GM18870 (cell line): ENCODE results near the gene STRADB.
"Not testable (repeated sequence)": the region's sequence is repeated elsewhere in the genome, so short reads cannot be mapped to it uniquely, and the experiment has no call there.

Experiments
- ATAC-seq: cut with Tn5 transposase; IDR thresholded peaks from one replicate; pipeline ENCODE4 v1.9.1; 2021; ENCODE audit warnings: moderate library complexity; ENCODE audit not compliant: unreplicated experiment

STRADB gene

DNA sequence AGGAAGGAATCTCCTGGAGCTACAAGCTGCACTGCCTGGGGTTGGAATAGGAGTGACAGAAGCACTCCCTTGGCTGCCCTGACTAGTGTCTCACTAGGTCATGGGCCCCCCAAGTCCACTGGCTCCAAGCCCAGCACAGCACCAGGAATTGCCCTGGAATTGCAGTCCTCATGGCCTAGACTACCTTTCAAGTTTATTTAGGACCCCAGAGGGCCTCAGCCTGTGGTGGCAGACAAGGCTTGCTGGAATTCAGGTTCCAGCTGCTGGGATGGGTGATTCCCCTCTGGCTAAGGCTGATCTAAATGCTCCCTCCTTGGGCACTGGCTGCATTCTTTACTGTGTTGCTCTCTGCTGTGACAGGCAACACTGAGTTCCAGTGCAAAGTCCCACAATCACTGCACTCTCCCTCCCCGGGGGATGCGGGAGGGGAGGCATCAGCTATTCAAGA, 14.0 kb downstream of the STRADB start:
- no peak for ATAC-seq

DNA sequence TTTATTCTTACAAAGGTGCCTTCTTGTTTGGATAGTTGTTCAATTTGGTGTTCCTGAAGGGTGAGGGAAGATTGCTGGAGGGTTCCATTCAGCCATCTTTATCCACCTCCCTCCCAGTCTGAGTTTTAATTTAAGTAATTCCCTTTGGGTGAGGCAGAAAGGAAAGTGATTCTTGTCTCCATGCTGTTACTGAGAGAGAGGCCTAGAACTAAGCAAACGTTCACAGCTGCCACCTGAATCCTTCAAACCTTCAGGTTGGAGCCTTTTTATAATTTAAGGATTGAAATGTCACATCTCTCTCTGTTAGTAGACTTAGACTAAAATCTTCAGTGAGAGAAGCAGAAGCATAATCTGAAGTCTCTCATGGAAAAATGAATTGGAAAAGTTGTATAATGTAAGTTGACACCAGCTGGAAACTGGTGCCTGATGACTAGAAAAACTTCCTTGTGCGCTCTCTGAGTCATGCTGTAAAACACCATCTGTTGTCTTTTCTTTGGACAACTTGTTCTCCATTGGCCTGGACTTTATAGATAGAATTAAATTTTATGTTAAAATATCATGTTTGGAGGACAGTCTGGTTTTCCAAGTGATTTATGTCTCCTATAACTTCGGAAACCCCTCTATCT, 14.6 kb downstream of the STRADB start:
- ATAC-seq = no peak

DNA sequence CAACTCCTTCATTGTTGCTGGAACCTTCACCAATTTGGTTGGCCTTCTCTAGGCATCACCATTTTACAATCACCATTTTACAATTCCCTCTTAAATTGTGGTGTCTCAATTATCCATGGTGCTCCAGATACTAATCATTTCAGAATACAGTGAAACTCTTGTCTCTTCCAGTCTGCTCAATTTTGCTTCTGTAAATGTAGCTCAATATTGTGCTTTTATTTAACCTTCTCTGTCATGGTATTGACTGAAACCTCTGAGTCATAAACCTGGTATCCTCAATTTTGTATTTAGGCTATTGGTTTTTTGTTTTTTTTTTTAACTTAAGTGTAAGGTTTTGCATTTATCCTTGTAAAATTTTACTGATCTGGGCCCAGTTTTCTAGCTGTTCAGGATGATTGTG, 16.1 kb downstream of the STRADB start:
- no peak for ATAC-seq

DNA sequence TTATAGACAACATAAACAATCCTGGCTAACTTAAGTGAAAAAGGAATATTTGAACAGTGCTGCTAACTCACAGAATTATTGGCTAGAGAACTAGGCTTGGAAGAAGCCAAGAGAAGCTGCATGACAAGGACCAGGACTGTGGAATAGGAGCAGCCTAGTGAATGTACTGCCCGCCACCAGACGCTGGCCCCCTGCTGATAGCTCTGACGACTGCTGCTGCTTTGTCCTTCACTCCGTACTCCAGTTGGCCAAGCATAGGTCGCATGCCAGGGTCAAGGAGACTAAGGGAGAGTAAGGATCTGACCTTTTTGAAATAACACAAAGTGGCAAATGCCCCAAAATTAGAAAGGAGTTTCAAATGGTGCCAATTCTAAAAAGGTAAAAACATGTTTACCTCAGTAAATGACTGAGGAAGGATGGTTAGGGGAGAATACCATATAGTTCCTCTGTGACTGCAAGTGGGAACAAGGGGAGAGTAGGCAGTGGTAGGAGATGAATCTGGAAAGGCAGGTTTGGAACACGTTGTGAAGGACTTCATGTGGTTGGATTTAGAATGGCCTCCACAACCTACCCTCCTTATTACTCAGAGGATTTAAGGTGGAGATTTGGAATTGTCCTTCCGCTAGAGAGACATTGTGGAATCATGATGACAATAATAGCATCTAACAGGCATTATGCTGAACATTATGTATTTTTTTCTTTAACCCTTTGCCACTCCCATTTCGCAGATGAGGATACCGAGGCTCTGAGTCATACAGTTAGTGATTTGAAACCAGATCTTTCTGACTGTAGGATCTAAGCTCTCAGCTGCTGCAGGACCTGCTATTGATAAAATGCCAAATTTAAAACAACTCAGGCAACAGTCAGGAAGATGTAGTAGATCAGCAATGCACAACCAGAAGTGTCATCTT, 19.5 kb downstream of the STRADB start:
- ATAC-seq = no peak

DNA sequence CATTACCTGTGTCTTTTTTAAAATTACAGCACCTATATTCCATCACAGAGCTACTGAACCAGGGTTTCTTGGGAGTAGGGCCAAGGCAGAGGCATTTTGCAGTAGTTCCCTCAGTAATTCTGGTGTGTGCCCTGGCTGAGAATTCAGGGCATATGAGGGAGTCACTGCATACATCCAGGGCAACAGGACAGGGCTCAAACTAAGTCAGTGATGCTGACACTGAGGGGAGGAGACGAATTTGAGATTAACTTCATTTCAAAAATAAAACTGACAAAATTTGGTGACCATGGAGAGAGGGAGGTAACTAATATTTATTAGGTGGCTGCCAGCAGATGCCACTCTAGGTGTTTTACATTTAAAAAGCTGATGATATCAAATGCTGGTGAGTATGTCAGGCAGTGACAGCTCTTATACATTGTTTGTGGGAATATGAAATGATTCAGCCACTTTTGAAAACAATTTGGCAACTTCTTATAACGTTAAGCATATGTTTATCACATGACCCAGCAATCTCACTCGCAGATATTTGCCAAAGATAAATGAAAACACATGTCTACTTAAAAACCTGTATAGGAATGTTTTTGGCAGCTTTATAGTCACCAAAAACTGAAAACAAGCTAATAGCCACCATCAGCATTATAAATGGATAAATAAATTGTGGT, 20.3 kb downstream of the STRADB start:
- no peak for ATAC-seq

DNA sequence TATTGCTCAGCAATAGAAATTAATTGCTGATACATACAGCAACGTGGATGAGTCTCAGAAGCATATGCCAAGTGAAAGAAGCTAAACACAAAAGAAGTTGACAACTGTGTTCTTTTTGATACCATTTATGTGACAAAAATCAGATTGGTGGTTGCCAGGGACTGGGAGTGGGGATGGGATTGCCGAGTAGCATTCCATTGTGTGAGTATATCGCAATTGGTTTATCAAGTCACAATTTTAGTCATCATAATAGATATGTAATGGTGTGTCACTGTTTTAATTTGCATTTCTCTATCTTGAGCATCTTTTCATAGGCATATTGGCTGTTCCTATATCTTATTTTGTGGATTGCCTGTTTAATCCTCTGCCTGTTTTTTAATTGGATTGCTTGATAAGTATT, 20.9 kb downstream of the STRADB start:
- no peak for ATAC-seq

DNA sequence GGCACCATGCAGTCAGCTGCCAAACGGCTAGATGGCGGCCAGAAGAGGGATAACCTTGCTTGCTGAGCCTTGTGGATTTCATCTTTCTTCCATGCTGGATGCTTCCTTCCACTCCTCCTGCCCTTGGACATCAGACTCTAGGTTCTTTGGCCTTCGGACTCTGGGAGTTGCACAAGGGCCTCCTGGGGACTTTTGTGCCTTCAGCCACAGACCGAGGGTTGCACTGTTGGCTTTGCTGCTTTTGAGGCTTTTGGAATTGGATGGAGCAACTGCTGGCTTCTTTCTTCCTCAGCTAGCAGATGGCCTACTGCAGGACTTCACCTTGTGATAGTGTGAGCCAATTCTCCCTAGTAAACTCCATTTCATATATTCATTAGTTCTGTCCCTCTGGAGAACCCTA, 31.0 kb downstream of the STRADB start:
- no peak for ATAC-seq

DNA sequence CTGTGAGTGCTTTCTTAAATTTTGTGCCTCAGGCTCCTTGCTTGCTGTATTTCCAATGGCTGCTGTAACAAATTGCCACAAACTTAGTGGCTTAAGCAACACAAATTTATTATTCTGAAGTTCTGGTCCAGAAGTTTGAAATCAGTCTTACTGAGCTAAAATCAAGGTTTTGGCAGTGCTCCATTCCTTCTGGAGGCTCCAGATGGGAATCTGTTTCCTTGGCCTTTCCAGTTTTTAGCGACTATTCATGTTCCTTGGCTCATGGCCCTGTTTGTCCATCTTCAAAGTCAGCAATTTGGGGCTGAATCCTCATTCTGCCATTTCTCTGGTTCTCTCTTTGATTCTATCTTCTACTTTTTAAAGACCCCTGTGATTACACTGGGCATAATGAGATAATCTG, 31.8 kb downstream of the STRADB start:
- ATAC-seq = no peak

DNA sequence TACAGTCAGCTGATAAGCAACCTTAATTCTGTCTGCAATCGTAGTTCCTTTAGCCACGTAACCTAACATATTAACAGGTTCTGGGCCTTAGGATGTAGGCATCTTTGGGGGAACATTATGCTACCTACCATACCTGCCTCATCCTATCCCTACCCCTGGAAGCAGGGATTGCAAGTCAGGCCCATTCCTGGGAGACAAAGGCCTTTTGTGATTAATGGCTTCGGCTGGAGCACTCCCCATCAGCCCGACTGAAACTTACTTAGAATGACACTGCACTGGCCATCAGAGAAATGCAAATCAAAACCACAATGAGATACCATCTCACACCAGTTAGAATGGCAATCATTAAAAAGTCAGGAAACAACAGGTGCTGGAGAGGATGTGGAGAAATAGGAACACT, 32.2 kb downstream of the STRADB start:
- ATAC-seq = not testable (repeated sequence)

DNA sequence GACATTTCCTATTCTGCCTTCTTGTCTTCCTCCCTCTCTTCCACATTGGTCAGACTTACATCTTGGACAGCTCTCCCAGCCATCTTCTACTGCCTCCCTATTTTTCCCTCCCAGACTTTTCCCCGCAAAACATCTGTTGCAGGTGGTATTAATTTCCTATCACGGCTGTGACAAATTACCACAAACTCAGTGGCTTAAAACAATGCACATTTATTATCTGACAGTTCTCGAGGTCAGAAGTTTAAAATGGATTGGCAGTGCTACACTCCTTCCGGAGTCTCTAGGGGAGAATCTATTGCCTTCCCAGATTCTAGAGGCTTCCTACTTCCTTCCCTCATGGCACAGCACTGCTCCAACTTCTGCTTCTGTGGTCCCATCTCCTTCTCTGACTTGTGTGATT, 33.3 kb downstream of the STRADB start:
- no peak for ATAC-seq

DNA sequence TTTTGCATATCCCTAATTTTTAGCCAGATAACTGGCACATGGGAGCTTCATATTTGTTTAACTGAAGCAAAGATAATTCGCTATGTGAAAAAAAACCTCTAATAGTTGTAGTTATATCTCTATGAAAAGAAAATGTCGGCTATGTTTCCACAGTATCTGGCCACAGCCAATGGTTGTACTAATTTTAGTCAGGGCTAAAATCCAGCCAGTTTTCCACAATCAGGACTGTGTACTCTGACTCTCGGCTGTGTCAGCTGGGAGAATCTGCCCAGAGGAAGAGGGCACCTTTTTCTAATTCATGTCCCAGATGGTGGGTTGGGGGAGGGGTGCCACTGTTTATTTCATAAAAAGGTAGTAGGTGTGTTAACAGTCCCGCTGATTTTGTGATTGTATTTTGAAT, 38.8 kb downstream of the STRADB start:
- ATAC-seq = no peak

DNA sequence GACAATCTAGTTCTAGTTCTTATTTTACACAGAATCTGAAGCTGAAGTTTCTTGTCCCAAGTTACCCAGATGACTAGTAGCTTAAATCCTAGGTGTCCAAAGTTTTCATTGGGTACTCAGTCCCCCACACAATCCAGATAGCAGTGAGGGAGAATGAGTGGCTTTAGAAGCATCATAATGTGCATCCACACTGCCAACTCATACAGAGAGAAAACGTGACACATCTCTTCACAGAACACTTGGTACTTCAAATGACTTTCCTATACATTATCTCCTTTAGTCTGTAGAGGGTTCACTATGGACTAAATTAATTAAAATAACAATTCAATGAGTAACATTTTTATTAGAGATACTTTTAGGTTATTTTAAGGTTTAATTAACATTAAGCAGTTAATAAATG, 45.2 kb downstream of the STRADB start:
- no peak for ATAC-seq

DNA sequence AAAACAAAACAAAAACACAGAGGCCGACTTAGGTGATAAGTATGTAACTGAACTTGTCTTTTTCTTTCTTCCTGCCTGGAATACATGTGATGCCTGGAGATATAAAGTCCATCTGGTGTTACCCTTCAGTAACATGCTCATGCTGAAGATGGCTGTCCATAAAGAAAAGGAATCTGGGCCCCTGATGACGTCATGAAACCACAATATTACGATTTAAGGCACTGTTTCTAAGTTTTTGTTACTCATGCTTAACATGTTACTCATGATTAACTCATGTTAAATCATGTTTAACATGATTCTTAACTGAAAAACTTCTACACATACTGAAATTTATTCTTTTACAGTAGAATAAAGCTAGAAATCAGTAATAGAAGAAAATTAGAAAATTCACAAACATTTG, 49.0 kb downstream of the STRADB start:
- ATAC-seq = no peak

DNA sequence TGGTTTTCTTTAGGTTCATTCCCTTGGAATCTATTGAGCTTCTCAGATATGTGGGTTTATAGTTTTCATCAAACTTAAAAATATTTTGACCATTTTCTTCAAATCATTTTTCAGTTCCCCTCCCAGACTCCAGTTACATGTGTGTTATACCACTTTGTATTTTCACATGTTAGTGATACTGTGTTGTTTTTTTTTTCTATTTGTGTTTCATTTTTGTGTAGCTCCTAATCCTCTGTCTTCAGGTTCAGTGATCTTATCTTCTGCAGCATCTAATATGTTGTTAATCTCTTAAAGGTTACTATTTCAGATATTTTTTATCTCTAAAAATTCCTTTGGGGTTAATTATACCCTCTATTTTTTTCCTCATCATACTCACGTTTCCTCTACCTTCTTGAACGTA, 51.2 kb downstream of the STRADB start:
- ATAC-seq = no peak

DNA sequence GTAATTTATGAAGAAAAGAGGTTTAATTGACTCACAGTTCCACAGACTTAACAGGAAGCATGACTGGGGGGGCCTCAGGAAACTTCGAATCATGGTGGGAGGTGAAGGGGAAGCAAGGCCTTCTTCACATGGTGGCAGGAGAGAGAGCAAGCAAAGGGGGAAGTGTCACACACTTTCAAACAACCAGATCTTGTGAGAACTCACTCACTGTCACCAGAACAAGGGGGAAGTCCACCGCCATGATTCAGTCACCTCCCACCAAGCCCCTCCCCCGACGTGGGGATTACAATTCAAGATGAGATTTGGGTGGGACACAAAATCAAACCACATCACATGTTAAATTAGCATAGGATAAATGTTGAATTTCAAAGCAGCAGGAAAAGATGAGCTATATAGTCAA, 56.2 kb downstream of the STRADB start:
- no peak for ATAC-seq

DNA sequence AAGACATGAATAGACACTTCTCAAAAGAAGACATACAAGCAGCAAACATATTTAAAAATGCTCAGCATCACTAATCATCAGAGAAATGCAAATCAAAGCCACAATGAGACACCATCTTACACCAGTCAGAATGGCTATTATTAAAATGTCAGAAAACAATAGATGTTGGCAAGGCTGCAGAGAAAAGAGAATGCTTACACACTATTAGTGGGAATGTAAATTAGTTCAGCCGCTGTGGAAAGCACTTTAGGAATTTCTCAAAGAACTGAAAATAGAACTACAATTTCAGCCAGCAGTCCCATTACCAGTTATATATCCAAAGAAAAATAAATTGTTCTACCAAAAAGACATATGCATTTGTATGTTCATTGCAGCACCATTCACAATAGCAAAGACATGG, 61.7 kb downstream of the STRADB start:
- ATAC-seq = no peak

DNA sequence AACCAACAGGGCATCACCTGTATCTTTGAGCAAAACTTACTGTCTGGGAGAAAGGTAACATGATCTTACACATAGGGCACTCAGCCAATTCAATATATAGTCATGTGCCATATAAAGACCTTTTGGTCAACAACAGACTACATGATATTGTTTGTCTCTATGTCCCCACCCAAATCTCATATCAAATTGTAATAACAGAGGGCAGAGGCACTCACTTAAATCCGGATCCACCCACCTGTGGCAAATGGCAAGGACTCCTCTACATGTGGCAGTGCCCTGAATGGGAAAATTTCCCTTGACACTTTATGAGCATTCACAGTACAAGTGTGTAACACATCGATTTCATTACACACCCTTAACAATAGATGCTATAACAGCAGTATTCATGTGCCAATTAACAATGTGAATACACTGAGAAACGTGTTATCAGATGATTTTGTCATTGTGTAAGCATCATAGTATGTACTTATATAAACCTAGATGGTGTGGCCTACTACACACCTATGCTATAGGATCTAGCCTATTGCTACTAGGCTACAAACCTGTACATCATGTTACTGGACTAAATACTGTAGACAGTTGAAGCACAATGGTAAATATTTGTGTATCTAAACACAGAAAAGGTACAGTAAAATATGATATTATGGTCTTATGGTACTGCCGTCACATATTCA, 64.2 kb downstream of the STRADB start:
- ATAC-seq = no peak

DNA sequence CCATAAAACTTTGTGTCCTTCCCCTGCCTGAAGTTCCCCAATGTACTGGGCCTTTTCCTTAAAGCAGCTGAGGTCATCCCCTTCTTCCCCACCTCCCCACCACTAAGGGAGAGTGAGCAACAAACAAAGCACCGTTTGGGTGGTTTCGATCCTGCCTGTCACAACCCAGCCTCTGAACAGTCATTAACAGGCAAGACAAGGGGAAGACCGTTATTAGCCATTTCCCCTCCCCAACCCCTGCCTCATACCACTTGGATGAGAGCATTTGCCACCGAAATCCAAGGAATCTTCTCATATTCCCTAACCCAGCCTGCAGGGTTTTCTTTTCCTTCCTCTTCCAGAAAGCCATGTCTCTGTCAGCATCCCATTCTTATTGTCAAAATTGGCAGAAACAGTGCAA, 65.6 kb downstream of the STRADB start:
- no peak for ATAC-seq

DNA sequence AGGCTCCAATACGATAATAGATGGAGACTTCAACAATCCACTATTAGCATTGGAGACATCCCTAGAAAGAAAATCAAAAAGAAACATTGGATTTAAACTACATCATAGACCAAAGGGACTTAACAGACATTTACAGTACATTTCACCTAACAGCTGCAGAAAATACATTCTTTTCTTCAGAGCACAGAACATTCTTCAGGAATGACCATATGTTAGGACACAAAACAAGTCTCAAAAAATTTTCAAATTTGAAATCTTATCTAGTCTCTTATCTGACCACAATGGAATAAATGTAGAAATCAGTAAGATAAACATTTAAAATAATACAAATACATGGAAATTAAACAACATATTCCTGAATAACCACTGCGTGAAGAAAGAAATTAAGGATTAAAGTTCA, 68.7 kb downstream of the STRADB start:
- no peak for ATAC-seq

DNA sequence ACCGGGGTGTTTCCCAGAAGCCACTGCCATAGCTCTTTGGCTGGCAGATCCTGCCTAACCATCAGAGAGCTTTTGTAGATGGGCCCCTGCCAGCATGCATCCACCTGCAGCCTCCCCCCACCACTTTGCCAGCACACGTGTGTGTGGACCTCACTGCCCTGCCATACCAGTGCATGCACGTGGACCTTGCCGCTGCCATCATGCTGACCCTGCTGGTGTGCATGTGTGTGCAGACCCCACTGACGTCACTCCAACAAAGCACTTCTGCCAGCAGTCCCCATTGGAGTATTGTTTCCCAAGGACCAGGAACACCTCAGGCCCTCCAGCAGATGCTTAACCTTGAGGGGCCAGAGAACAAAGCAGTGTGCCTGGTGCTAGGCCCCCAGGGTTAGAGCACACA, 71.4 kb downstream of the STRADB start:
- ATAC-seq = no peak

DNA sequence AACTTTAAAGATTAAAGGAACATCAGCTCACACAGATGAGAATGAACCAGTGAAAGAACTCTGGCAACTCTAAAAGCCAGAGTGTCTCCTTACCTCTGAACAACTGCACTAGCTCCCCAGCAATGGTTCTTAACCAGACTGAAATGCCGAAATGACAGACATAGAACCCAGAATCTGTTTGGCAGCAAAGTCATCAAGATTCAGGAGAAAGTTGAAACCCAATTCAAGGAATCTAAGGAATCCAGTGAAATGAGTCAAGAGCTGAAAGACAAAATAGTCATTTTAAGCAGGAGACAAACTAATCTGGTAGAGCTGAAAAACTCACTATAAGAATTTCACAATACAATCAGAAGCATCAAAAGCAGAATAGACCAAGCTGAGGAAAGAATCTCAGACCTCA, 72.0 kb downstream of the STRADB start:
- no peak for ATAC-seq
